ENCODE measurements around the gene PANK1.

PANK1 gene

GRCh38 chr10:89644967-89645741 lies at the start of gene PANK1:
PANK1 (minus strand) TSS chr10:89645242; CDS start chr10:89644891, 351 bp downstream.
- peak; percentile 60 for ATAC-seq
- DNase-seq, result peak; percentile 82

- ATAC-seq (no peak), DNase-seq (no peak)
These were observed 48.1 kb upstream of the PANK1 start for GRCh38 chr10:89693176-89693575.

- DNase-seq (no peak), ATAC-seq (no peak)
These were observed 47.4 kb upstream of the PANK1 start for GRCh38 chr10:89692416-89692815.

GRCh38 chr10:89690027-89690426 lies 45.0 kb upstream of the PANK1 start:
- ATAC-seq (no peak), DNase-seq (no peak)

GRCh38 chr10:89685936-89686335 lies 40.9 kb upstream of the PANK1 start:
- DNase-seq (no peak), ATAC-seq (no peak)

- ATAC-seq, result no peak
- DNase-seq, result no peak
These were observed 39.6 kb upstream of the PANK1 start for GRCh38 chr10:89684604-89685003.

GRCh38 chr10:89683883-89684282 lies 38.8 kb upstream of the PANK1 start:
- DNase-seq, result no peak
- no peak for ATAC-seq

- peak; percentile 52 for ATAC-seq
- no peak for DNase-seq
These were observed 34.9 kb upstream of the PANK1 start for GRCh38 chr10:89679986-89680385.

- ATAC-seq, result no peak
- no peak for DNase-seq
These were observed 32.3 kb upstream of the PANK1 start for GRCh38 chr10:89677341-89677740.

GRCh38 chr10:89670926-89671325 lies 25.9 kb upstream of the PANK1 start:
- no peak for ATAC-seq
- DNase-seq, result no peak

GRCh38 chr10:89669985-89670384 lies 24.9 kb upstream of the PANK1 start:
- DNase-seq (no peak), ATAC-seq (no peak)

GRCh38 chr10:89668386-89669071 lies 23.5 kb upstream of the PANK1 start:
- ATAC-seq (no peak), DNase-seq (no peak)

GRCh38 chr10:89666138-89666537 lies 21.1 kb upstream of the PANK1 start:
- DNase-seq (no peak), ATAC-seq (no peak)

GRCh38 chr10:89665302-89665701 lies 20.3 kb upstream of the PANK1 start:
- DNase-seq, result no peak
- no peak for ATAC-seq

- no peak for ATAC-seq
- DNase-seq, result no peak
These were observed 19.2 kb upstream of the PANK1 start for GRCh38 chr10:89664203-89664602.

- ATAC-seq (no peak), DNase-seq (no peak)
These were observed 18.1 kb upstream of the PANK1 start for GRCh38 chr10:89663144-89663543.

- ATAC-seq (no peak), DNase-seq (no peak)
These were observed 17.6 kb upstream of the PANK1 start for GRCh38 chr10:89662596-89662995.

- DNase-seq (no peak), ATAC-seq (no peak)
These were observed 14.4 kb upstream of the PANK1 start for GRCh38 chr10:89659143-89660131.

- DNase-seq (no peak), ATAC-seq (no peak)
These were observed 12.3 kb upstream of the PANK1 start for GRCh38 chr10:89657302-89657701.

- DNase-seq (no peak), ATAC-seq (no peak)
These were observed 10.7 kb upstream of the PANK1 start for GRCh38 chr10:89655722-89656121.

- DNase-seq (no peak), ATAC-seq (no peak)
These were observed 8.4 kb upstream of the PANK1 start for GRCh38 chr10:89653410-89653869.

GRCh38 chr10:89652806-89653370 lies 7.8 kb upstream of the PANK1 start:
- DNase-seq, result no peak
- ATAC-seq, result no peak

Measured in stimulated activated naive CD8-positive, alpha-beta T cell treated with anti-CD3 and anti-CD28 coated beads, Interleukin-15, Interleukin-2, amounts not matched to agents 100 U/mL and 50 U/mL, for 24 hours (primary cell).